ENCODE results near the gene INSR. TPM values are rescaled to one million over a fixed set of nuclear protein-coding genes. Genes with fewer than 3 reads are reported as not detected.
"Not testable (repeated sequence)": the region's sequence is repeated elsewhere in the genome, so short reads cannot be mapped to it uniquely, and the experiment has no call there.

Gene INSR
- total and polyA plus RNA-seq, 4 donors: 4.8 to 106 (median 39.5) TPM

DNA sequence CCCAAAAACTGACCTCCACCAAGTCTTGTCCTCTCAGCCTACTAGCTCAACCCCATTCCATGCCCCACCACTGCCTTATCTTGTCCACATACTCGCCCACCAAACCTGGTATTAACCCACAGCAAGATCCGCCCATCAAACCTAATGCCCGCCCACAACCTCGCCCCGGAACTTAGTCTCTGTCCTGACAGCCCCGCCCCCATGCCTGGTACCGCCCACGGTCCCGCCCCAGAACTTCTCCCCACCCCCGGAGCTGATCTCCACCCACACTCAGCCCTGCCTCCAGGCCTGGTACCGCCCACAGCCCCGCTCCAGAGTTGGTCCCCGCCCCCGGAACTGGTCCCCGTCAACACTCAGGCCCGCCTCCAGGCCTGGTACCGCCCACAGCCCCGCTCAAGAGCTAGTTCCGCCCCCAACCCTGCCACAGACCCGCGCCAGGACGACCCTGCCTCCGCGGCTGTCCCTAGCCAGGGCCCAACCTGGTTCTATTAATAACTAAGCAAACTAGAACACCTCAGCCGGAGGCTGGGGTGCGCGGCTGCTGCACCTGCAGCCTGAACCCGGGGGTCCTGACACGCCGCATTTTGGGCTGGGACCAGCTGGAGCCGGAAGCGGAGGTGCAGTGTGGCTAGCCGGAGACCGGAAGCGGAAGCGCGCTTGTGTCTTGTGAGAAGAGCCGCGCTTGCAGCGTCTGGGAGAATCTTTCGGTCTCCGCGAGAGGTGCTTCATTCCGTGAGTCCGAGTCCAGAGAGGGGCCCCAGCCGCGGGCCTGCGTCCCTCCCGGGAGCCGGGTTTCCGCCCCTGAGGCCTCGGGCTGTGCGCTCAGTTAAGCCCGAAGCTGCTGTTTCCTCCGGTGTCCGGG lies 224.9 kb downstream of the INSR start, which contains the start of gene ZNF557:
ZNF557 (plus strand) TSS at position 662 of the 862 bp plus-strand sequence. CDS start 5,372 bp downstream, outside the sequence.
- Histone ChIP-seq H3K36me3 (ENCODE audit: control insufficient read depth in 1 of 2, insufficient read depth in 2 of 2, low read length in 1 of 2) (peaks cover 0 to 4% of the 10 kb centered on the region in 2 donors), H3K27me3 (ENCODE audit: control insufficient read depth in 1 of 2, insufficient read depth in 2 of 2, low read length in 1 of 2) (no peaks in the 10 kb centered on the region), H3K4me1 (ENCODE audit: control insufficient read depth in 1 of 2, insufficient read depth in 2 of 2, low read length in 2 of 2) (no peaks in the 10 kb centered on the region), H3K27ac (ENCODE audit: low read depth in 1 of 2, low read length in 2 of 2) (peak within 1 kb of the TSS in 1 of 2 donors; percentile 7), H3K9me3 (ENCODE audit: control insufficient read depth, low read length) (no peaks in the 10 kb centered on the region), H3K4me3 (ENCODE audit: low read length in 2 of 2) (peak within 1 kb of the TSS; percentile 62 to 96)
- DNase-seq (peak; percentile 100), ATAC-seq (ENCODE audit: low FRiP score) (peak; percentile 100)
- intact Hi-C loops (cut with DNase I): no loop called here
- WGBS, 2 donors: 1% methylated on average over 56 of the region's 56 CpGs

DNA sequence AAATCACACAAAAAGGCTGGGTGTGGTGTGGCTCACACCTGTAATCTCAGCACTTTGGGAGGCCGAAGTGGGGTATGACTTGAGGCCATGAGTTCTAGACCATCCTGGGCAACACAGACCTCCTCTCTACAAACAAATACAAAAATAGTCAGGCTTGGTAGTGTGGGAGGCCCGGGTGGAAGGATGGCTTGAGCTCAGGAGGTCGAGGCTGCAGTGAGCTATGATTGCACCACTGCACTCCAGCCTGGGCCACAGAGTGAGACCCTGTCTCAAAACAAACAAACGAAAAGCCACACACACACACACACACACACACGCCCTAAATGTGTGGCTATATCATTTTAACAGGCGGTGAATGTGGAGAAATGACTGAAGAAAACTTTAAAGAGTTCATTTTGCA lies 225.6 kb downstream of the INSR start:
- Histone ChIP-seq H3K27ac (ENCODE audit: low read depth in 1 of 2, low read length in 2 of 2) (no peak overlapping the region), H3K27me3 (ENCODE audit: control insufficient read depth in 1 of 2, insufficient read depth in 2 of 2, low read length in 1 of 2) (no peaks in the 10 kb centered on the region), H3K4me1 (ENCODE audit: control insufficient read depth in 1 of 2, insufficient read depth in 2 of 2, low read length in 2 of 2) (no peaks in the 10 kb centered on the region), H3K9me3 (ENCODE audit: control insufficient read depth, low read length) (no peaks in the 10 kb centered on the region), H3K4me3 (ENCODE audit: low read length in 2 of 2) (no peak overlapping the region), H3K36me3 (ENCODE audit: control insufficient read depth in 1 of 2, insufficient read depth in 2 of 2, low read length in 1 of 2) (peaks cover 0 to 3% of the 10 kb centered on the region in 2 donors)
- DNase-seq (no peak), ATAC-seq (ENCODE audit: low FRiP score) (no peak)
- intact Hi-C loops (cut with DNase I): no loop called here
- 86 to 92% methylated on average over 6 of the region's 6 CpGs for WGBS, 2 donors

DNA sequence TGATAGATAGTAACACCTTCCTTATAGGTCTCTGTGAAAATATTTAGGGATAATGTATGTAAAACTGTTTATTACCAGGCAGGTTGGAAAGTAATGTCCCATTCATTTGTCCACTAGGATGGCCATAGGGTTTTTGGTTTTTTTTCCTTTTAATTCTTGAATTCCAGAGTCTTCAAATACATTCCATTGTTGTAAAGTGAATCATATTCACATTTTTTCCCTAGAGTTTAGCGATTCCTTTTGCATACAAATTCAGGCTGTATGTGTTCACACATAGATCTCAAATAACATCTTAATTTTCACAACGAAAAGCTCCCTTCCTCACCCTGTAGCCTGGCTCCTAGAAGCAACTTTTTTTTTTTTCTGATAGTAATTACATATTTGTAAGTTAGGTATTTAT lies 226.5 kb downstream of the INSR start:
- DNase-seq (no peak), ATAC-seq (ENCODE audit: low FRiP score) (no peak)
- H3K4me3 ChIP-seq (ENCODE audit: low read length in 2 of 2): no peak overlapping the region
- H3K27me3 ChIP-seq (ENCODE audit: control insufficient read depth in 1 of 2, insufficient read depth in 2 of 2, low read length in 1 of 2): no peaks in the 10 kb centered on the region
- H3K9me3 ChIP-seq (ENCODE audit: control insufficient read depth, low read length): no peaks in the 10 kb centered on the region
- H3K27ac ChIP-seq (ENCODE audit: low read depth in 1 of 2, low read length in 2 of 2): no peak overlapping the region
- no peaks in the 10 kb centered on the region for H3K4me1 ChIP-seq (ENCODE audit: control insufficient read depth in 1 of 2, insufficient read depth in 2 of 2, low read length in 2 of 2)
- peaks cover 0 to 1% of the 10 kb centered on the region in 2 donors for H3K36me3 ChIP-seq (ENCODE audit: control insufficient read depth in 1 of 2, insufficient read depth in 2 of 2, low read length in 1 of 2)
- intact Hi-C loops (cut with DNase I): no loop called here
- 70 to 77% methylated on average over 2 of the region's 2 CpGs for WGBS, 2 donors

DNA sequence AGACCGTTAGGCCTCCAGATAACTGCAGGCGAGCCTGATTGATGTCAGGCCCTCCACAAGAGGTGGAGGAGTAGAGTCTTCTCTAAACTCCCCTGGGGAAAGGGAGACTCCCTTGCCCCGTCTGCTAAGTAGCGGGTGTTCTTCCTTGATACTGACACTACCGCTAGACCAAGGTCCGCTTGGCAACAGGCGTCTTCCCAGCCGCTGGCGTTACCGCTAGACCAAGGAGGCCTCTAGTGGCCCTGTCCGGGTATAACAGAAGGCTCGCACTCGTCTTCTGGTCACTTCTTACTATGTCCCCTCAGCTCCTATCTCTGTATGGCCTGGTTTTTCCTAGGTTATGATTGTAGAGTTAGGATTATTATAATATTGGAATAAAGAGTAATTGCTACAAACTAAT lies 227.1 kb downstream of the INSR start:
- H3K27ac ChIP-seq (ENCODE audit: low read depth in 1 of 2, low read length in 2 of 2); H3K4me3 ChIP-seq (ENCODE audit: low read length in 2 of 2); H3K36me3 ChIP-seq (ENCODE audit: control insufficient read depth in 1 of 2, insufficient read depth in 2 of 2, low read length in 1 of 2); intact Hi-C loops (cut with DNase I); ATAC-seq (ENCODE audit: low FRiP score); H3K9me3 ChIP-seq (ENCODE audit: control insufficient read depth, low read length); DNase-seq; H3K27me3 ChIP-seq (ENCODE audit: control insufficient read depth in 1 of 2, insufficient read depth in 2 of 2, low read length in 1 of 2); H3K4me1 ChIP-seq (ENCODE audit: control insufficient read depth in 1 of 2, insufficient read depth in 2 of 2, low read length in 2 of 2): not testable (repeated sequence)
- 43 to 47% methylated on average over 13 of the region's 13 CpGs for WGBS, 2 donors

DNA sequence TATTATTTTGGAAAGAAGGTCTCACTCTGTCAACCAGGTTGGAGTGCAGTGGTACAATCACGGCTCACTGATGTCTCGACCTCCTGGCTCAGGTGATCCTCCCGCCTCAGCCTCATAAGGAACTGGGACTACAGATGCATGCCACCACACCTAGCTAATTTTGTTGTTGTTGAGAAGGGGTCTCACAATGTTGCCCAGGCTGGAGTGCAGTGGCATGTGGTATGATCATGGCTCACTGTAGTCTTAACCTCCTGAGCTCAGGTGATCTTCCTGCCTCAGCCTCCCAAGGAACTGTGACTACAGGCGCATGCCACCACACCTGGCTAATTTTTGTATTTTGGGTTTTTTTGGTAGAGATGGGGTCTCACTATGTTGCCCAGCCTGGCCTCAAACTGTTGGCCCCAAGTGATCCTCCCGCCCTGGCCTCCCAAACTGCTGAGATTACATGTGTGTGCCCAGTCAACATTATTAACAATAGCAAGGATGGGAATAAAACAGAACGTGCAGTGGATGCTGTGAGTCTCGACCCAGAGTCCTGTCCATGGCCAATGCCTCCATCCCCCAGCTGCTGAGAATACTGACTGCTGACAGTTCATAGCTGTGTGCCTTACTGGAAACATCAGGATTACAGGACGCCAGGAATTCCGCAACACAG lies 230.3 kb downstream of the INSR start:
- DNase-seq: no peak
- peak; percentile 11 for ATAC-seq (ENCODE audit: low FRiP score)
- no peaks in the 10 kb centered on the region for H3K9me3 ChIP-seq (ENCODE audit: control insufficient read depth, low read length)
- no peaks in the 10 kb centered on the region for H3K27me3 ChIP-seq (ENCODE audit: control insufficient read depth in 1 of 2, insufficient read depth in 2 of 2, low read length in 1 of 2)
- intact Hi-C loops (cut with DNase I): no loop called here
- no peak overlapping the region for H3K4me3 ChIP-seq (ENCODE audit: low read length in 2 of 2)
- 89 to 90% methylated on average over 9 of the region's 9 CpGs for WGBS, 2 donors
- no peak overlapping the region for H3K27ac ChIP-seq (ENCODE audit: low read depth in 1 of 2, low read length in 2 of 2)
- no peaks in the 10 kb centered on the region for H3K36me3 ChIP-seq (ENCODE audit: control insufficient read depth in 1 of 2, insufficient read depth in 2 of 2, low read length in 1 of 2)
- H3K4me1 ChIP-seq (ENCODE audit: control insufficient read depth in 1 of 2, insufficient read depth in 2 of 2, low read length in 2 of 2): no peaks in the 10 kb centered on the region

DNA sequence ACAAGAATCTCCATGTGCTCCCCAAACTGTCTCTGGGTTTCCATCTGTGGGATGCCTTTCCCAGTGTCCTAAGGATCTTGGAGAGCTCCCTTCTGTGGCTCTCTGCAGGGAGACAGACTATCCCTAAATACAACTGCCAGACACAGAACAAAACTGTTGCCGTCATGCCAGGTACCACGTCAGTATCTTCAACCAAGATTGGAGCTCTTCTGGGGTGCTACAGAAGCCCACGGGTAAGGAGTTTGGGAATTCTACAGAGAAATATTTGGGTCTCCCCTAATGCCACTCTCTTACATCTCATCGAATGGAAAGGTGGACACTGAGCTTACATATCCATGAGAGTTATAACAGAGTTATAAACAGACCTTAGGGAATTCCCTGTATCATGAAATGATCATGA lies 230.9 kb downstream of the INSR start:
- Histone ChIP-seq H3K27ac (ENCODE audit: low read depth in 1 of 2, low read length in 2 of 2) (no peak overlapping the region), H3K27me3 (ENCODE audit: control insufficient read depth in 1 of 2, insufficient read depth in 2 of 2, low read length in 1 of 2) (no peaks in the 10 kb centered on the region), H3K36me3 (ENCODE audit: control insufficient read depth in 1 of 2, insufficient read depth in 2 of 2, low read length in 1 of 2) (no peaks in the 10 kb centered on the region), H3K9me3 (ENCODE audit: control insufficient read depth, low read length) (no peaks in the 10 kb centered on the region), H3K4me1 (ENCODE audit: control insufficient read depth in 1 of 2, insufficient read depth in 2 of 2, low read length in 2 of 2) (no peaks in the 10 kb centered on the region), H3K4me3 (ENCODE audit: low read length in 2 of 2) (no peak overlapping the region)
- ATAC-seq (ENCODE audit: low FRiP score) (no peak), DNase-seq (no peak)
- intact Hi-C loops (cut with DNase I): no loop called here
- 79 to 80% methylated on average over 4 of the region's 4 CpGs for WGBS, 2 donors

Other genes starting within 250 kb of the INSR start
- gene MBD3L2, start 245.1 kb downstream of the INSR start, total RNA-seq: not detected
- not detected for gene MBD3L2, start 245.1 kb downstream of the INSR start, polyA plus RNA-seq
- gene MBD3L3, start 235.7 kb downstream of the INSR start, total RNA-seq: not detected
- gene MBD3L3, start 235.7 kb downstream of the INSR start, polyA plus RNA-seq: not detected
- 10 to 100 TPM; 10.6 to 11.5 TPM for gene ZNF557, start 224.7 kb downstream of the INSR start, total RNA-seq
- gene ZNF557, start 224.7 kb downstream of the INSR start, polyA plus RNA-seq: 1 to 10 TPM in 1 of 2 donors, under 1 TPM in 1; 0.63 to 2.4 TPM
- gene ARHGEF18, start 54.5 kb upstream of the INSR start, total RNA-seq: 10 to 100 TPM; 21.9 to 23.1 TPM
- gene ARHGEF18, start 54.5 kb upstream of the INSR start, polyA plus RNA-seq: 10 to 100 TPM in 1 of 2 donors, 1 to 10 TPM in 1; 8.3 to 10.6 TPM
- gene PEX11G, start 194.6 kb upstream of the INSR start, total RNA-seq: 1 to 10 TPM; 1.9 TPM
- 1 to 10 TPM; 4.0 to 5.3 TPM for gene PEX11G, start 194.6 kb upstream of the INSR start, polyA plus RNA-seq
- gene ZNF358, start 221.7 kb upstream of the INSR start, total RNA-seq: 10 to 100 TPM; 52.0 to 61.1 TPM
- 100 to 1,000 TPM in 1 of 2 donors, 10 to 100 TPM in 1; 49.1 to 119 TPM for gene ZNF358, start 221.7 kb upstream of the INSR start, polyA plus RNA-seq
- 10 to 100 TPM; 21.2 to 36.0 TPM for gene MCOLN1, start 228.2 kb upstream of the INSR start, total RNA-seq
- gene MCOLN1, start 228.2 kb upstream of the INSR start, polyA plus RNA-seq: 10 to 100 TPM; 14.5 to 34.6 TPM
- 100 to 1,000 TPM in 1 of 2 donors, 10 to 100 TPM in 1; 90.3 to 136 TPM for gene PNPLA6, start 241.3 kb upstream of the INSR start, total RNA-seq
- gene PNPLA6, start 241.3 kb upstream of the INSR start, polyA plus RNA-seq: 10 to 100 TPM; 25.0 to 92.3 TPM

All from aorta (tissue), 5 donors.